AG09319 (cell line): ENCODE measurements around the gene HES1.

Source experiments
- DNase-seq: peaks from one replicate; pipeline ENCODE4 v3.0.0-alpha.2; 2010; ENCODE audit warnings: low read depth; ENCODE audit errors: extremely low read depth
- CTCF ChIP-seq: IDR thresholded peaks from 2 replicates; pipeline ENCODE4 v1.5.1; 2011; ENCODE audit warnings: low read depth, mild to moderate bottlenecking, inconsistent platforms, low read length, moderate library complexity

The HES1 gene

GRCh38 chr3:194134757-194135515 lies 1.0 kb upstream of the HES1 start:
- no peak for TF ChIP-seq CTCF
- peak; percentile 82 for DNase-seq

- DNase-seq: no peak
- no peak for TF ChIP-seq CTCF
Measured at GRCh38 chr3:194135516-194135805, 487 bp upstream of the HES1 start.

GRCh38 chr3:194136519-194137007 lies 615 bp downstream of the HES1 start:
- no peak for TF ChIP-seq CTCF
- no peak for DNase-seq

- no peak for TF ChIP-seq CTCF
- no peak for DNase-seq
Measured at GRCh38 chr3:194137008-194137505, 1.1 kb downstream of the HES1 start.

- DNase-seq: no peak
- TF ChIP-seq CTCF: peak; percentile 25
Measured at GRCh38 chr3:194137506-194138474, 1.8 kb downstream of the HES1 start.

- TF ChIP-seq CTCF: no peak
- no peak for DNase-seq
Measured at GRCh38 chr3:194138732-194139070, 2.8 kb downstream of the HES1 start.
